GM19324 (cell line): ENCODE data around the gene ERC2.
"Not testable (repeated sequence)": the region's sequence is repeated elsewhere in the genome, so short reads cannot be mapped to it uniquely, and the experiment has no call there.

Experiments
- ATAC-seq: cut with Tn5 transposase; IDR thresholded peaks from one replicate; pipeline ENCODE4 v1.9.1; 2021; ENCODE audit warnings: mild to moderate bottlenecking, moderate library complexity; ENCODE audit not compliant: unreplicated experiment, low FRiP score

The ERC2 gene

DNA sequence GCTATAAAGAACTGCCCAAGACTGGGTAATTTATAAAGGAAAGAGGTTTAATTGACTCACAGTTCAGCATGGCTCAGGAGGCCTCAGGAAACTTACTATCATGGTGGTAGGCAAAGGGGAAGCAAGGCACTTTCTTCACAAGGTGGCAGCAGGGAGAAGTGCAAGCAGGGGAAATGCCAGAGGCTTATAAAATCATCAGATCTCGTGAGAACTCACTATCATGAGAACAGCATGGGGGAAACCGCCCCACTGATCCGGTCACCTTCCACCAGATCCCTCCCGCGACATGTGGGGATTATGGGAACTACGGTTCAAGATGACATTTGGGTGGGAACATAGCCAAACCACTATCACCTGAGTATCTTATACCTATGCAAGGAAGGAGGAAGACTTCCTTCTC, 963.2 kb downstream of the ERC2 start:
- not testable (repeated sequence) for ATAC-seq

DNA sequence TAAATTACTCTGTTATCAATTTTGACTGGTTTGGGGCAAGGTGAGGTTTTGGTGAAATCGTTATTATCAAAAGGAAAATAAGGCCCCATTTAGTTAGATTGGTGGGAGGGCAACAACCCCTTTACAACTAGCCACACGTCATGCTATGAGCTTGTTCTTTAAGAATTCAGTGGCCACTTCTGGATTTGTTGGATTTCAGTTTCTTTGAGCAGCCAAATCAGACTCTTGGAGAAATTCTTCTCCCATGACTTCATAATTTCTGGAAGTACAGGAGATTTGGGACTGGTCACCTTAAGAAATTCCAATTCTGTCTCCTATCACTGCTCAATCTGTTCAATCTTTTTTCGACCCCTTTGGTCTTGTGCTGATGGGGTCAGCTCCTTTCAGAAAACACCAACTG, 966.4 kb downstream of the ERC2 start:
- ATAC-seq = no peak

DNA sequence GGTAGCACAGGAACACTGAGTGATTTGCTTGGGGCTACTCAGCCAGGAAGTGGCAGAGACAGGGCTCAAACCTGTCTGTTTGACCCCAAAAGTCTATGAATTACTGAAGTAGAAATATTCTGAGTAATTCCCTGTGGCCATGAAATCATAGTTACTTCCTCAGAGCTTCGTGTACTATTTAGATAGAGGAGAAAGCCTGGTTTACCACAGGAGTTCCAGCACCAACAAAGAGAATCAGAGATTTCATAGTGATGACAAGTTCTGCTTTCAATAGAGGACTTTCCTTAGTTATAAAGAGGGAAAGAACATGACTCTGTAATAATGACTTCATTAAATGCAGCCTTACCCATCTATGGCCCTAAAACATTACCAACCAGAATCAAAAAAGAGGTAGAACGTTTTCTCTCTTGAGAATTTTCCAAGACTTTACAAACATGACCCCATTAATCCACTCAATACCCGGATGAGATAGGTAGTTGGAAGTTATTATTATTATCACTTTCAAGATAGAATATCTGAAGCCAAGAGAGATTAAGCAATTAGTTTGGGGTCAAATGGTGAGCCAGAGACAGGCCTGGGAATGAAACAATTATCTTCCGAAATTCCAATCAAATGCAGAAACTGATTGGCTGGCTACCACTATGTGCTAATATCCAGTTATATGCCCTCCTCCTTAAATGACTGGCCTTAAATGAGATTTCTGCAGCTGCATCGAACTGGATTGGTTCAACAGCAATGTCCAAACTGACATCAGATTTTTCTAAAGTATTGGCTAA, 967.5 kb downstream of the ERC2 start:
- ATAC-seq = no peak

DNA sequence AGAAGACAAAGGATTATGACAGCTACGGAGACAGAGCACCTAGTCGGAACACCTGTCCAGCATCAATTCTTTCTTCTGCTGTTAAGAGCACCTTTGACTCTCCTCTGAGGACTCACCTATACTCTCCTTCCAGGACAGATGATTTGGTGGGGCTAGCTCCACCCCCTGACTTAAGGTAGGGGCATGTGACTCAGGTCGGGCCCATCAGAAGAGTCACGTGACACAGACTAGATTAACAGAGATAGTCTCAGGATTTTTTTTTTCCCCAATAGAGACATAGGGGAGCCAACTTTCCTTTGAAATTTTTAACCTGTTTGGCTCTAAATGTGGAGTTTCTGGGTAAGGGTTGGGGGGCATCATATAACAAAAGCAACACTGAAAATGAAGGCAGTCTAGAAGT, 969.7 kb downstream of the ERC2 start:
- ATAC-seq = no peak

DNA sequence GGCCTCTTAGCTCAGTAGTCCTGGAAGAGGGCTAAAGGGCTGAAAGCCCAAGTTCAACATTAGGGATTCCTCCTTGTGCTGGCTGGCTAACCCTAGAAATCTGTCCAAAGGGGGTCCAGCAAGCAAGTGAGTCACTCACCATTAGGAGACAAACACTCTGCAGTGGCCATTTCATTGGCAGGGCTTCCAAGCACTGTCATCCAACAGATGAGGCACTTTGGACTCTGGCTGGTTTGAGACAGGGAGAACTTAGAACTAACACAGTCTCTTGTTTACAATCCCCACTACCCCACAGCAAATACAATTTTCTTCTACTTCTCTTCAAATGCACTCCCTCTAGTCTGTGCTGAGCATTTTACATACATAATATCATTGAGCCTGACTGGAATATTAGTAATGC, 971.0 kb downstream of the ERC2 start:
- no peak for ATAC-seq

DNA sequence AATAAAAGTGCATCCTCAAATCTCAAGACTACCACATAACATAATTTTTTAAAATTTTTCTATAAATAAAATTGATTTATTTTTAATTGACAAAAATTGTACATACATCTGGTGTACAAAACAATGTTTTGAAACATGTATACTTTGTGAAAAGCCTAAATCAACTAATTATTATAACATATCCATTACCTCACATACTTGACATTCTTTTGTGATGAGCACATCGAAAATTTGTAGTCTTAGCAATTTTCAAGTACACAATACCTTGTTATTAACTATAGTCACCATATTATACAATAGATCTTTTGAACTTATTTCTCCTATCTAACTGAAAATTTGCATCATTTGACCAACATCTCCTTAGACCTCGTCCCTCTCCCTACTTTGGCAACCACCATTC, 973.3 kb downstream of the ERC2 start:
- no peak for ATAC-seq

DNA sequence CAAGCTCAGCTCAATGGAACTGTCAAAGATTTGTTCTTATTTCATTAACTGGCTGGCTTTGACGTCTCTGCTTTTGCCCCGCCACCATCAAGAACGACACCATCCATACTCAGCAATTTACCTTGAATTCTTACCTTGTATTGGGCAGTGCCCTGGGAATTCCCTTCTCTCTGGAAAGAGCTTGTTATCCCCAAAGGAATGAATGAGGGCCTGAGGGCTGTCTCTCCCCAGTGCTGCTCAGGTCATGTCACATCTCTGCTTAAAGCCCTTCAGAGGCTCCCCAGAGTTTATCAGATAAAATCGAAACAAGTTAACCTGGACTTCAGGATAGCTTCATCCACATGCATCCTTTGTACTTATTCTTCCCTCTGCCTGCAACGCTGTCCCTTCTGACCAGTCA, 975.3 kb downstream of the ERC2 start:
- ATAC-seq = no peak

DNA sequence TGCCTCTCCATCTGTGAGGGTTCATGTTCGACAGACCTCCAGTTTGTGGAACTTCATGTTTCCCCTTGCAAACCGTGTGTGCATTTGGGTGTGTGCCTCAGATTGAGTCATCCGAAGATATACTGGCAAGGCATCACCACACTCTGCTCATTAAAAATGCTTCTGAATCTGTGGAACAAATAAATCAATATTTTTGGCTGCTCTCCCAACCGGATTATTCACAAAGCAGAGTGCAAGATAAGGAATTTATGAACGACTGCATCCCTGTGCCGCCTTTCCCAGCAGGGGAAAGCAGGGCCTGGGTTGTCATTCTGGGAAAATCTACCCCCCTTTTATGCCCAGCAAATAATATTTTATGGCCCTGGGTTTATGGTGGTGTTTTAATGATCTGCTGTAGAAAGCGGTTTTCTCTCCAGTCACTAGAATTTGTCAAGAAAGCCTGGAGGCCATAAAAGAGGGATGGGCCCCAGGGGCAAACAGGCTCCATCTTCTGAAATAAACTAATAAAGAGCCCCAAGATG, 976.9 kb downstream of the ERC2 start:
- no peak for ATAC-seq

DNA sequence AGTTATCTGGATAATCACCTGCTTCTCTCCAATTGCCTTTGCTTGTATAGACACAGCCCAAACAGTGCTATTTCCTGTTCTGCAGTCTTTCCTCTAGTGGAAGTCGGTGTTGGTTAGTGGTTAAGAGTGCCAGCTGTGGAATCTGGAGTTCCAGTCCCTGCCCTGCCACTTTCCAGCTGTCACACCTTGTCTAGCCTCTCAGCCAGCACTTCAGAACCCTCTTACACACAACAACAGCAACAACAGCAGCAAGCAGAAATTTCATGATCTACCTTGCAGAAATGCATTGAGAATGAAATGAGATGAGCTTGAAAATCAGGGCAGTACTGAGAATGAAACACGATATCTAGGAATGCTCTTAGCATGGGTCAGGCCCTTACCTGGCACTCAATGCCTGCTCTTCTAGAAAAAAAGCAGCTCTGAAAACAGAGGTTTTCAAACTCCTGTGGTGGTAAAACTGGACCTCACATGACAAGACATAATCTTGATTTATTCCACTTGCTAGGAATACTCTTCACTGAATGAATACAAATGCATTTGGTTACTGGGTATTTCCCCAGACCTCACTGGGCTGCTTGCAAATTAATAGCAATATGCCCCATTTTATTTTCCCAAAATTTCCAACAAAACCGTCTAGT, 977.9 kb downstream of the ERC2 start:
- no peak for ATAC-seq

DNA sequence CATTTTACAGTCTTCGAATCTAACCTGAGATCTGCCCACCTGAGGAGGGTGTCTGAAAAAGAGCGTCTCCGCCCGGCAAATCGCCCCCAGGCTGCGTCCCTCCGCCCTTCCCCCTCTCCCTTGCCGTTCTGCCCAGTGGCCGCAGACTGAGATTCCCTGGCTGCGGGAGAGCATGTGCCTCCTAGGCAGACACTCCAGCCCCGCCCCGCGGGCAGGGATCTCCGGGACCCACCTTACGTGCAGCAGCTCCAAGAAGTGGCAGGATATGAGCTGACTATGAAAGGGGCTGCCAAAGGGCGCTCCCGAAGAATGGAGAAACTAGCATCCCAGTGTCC, 978.5 kb downstream of the ERC2 start:
- no peak for ATAC-seq

DNA sequence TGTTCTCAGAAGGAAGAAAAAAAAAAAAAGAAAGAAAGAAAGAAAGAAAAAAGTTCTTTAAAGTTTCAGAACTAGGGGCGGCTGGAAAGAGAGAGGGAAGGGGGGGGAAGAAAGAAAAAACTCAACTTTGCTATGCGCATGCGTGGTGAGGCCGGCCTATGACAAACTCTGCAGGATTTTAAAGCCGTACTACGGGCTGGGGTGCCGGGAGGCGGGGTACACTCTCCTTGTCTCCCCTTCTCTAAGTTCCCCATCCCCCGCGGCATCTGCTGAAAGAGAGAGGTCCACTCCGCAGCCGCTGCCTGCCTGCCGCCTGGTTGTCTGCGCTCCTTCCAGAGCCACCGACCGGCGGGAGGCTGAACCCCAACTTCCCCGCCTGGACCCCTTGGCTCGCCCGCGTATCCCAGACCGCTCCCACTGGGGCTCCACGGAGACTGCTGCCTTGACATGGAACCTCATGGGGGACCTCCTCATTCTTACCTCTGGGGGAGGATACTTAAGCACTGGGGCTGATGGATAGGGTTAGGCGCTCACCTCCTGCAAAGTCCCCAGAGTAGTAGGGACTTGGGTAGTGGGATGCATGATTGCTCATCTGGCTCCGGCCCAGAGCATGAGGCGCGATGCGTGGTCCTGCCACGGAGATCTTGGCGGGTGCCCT, 979.7 kb downstream of the ERC2 start:
- ATAC-seq = no peak

DNA sequence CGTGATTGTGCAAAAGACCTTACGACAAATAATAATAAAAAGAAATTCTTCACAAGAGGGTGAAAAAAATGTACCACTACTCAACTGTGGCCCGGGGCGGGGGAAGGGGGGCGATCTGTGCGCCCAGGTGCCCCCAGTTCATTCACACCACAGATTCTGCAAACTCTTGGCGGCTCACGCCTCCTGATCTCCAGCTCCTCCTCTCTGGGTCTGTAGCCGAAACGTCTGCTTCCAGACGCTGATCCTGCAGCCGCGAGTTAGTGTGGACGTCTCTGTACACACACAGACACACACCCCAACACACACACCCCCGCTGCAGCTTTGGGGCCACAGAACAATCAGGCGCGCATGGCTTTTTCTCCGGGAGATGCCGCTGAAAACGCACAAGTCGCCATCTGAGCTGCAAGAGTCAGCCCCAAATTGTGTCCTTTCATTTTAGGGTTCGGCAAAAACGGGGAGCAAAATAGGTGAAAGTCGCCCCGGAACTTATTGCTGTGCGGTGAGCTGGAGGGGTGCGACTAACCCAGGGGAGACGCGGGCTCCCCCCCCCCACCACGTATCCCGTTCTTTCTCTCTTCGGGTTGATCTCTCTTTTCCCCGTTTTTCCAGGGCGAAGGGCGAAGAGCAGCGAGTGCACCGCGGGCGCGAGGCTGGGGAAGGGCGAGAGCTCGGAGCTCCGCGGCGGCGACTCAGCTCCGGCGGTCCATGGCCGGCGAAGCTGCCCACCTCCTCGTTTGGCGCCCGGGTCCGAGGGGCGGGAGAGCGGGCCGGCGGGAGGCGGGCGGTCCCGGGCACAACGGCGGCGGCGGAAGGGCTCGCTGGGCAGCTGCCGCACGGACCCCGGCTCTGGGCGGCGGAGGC, 980.7 kb downstream of the ERC2 start:
- ATAC-seq = no peak

DNA sequence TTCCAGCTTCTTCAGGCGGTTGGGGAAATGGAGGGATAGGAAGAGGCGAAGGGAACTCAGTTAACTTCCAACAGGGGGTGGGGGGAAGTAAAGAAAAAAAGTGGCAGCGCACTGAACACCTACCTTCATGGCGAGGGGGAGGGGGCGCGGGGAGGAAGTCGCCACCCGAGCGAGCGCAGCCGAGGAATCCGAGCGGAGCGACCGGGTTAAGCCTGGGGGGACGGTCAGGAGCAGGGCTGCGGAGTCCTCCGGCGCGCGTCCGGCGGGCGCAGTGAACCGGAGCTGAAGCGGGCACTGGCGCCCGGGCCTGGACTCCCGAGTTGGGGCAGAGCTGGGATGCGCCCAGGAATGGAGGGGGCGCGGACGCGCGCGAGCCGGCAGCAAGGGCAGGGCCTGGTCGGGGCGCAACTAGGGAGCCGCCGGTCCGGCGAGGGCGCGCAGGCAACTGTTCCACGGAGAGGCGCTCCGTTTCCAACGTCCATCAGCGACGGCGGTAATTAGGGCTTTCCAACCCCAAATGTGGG, 981.3 kb downstream of the ERC2 start, which contains the start of gene WNT5A:
Gene WNT5A, minus strand, starts transcription at position 450 of the 524 bp plus-strand sequence. Its CDS starts 321 bp downstream, at position 129.
- no peak for ATAC-seq

DNA sequence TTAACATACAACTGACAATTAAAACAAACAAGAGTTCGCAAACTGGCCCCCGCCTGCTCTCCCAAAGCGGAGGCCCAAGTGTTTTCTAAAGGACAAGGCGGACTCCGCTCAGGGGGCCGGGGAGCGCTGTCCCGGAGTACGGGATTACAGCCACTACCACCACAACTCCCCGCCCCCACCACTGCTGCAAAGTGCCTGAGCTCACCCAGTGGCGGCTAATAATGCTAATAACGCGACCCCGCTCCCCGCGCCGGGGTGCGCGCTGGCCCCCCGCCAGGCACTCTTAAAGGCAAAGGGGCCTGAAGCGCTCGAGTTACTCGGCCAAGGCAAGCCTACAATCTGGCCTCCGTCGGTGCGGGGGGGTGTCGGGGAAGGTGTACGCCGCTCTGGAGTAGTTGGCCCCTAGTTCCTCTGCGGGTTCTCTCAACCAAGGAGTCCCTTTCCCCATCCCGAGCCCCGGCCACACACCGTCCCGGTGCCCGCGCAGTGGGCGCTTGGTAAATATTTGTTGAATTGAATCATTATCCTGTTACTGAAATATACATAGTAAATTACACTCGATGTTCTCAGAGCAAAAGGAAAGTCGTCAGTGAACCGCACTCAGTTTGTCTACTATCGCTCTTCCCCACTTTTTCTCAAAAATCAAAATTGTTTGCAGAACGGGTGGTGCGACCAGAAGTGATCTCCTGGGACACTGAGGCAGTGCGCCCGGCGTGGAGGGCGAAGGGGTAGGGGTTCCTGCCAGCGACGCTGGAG, 982.0 kb downstream of the ERC2 start:
- ATAC-seq = no peak

DNA sequence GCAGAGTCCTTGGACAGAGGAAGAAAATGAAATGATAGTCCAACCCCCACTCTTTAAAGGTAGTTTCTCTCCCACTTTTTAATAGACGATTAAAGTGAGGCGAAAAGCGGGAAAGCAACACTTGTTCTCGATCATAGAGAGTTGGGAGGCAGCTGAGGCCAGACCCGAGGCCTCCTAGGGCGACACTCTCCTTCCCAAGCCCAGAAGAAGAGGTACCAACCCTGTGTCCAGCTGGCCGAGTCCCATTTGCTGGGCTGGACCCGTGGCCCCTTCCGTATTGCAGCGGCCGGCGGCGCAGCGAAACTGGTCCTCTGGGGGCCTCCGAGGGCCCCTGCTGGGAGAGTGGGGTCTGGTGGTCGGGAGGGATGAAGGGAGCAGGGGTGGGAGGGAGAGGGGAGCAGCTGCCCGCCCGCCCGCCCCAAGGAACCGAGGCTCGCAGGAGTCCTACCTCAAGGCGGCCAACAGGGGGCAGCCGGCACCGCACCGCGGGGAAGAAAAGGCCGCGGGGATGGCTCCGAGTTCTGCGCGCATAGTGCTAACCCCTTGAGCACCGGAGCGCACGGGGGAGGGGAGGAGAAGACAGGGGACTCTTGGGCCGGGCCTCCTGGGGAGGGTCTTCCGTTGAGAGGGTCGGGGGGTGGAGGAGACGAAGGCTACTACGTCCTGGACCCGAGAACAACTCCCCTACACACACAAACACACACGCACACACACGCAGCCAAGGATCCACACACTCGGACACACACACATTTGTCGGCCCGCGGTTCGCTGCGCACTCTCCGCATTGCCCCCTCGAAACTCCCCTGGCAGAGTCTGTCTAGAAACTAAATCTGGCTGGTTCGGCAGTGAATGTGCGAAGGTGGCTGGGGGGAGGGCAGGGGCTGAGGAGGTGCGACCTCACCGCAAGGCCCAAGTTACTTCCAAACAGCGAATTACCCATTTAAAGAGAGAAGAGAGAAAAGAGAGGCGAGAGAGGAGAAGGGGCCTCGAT, 983.2 kb downstream of the ERC2 start:
- peak; percentile 50 for ATAC-seq

DNA sequence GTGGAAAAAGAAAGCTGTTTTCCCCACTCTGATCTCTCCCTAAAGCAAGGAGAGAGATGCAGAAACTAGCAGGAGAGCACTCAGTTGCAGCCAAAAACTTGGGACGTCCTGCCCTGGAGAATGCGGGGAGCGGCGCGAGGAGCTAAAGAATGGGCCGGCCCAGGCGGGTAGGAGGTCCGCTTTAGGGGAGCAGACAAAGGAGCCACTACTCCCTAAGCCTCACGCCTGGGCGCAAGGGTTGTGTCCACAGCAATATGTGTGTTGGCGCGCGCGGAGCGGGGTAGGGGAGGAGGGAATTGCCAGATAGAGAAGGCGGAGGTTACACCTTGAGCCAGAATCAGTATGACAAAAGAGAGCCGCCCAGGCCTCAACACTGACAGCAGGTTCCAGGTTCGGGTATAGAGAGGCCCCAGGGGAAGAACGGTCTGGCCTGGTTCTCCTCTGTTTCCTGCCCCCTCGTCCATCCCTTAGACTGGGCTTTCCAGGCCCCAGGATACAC, 984.0 kb downstream of the ERC2 start:
- ATAC-seq = no peak

DNA sequence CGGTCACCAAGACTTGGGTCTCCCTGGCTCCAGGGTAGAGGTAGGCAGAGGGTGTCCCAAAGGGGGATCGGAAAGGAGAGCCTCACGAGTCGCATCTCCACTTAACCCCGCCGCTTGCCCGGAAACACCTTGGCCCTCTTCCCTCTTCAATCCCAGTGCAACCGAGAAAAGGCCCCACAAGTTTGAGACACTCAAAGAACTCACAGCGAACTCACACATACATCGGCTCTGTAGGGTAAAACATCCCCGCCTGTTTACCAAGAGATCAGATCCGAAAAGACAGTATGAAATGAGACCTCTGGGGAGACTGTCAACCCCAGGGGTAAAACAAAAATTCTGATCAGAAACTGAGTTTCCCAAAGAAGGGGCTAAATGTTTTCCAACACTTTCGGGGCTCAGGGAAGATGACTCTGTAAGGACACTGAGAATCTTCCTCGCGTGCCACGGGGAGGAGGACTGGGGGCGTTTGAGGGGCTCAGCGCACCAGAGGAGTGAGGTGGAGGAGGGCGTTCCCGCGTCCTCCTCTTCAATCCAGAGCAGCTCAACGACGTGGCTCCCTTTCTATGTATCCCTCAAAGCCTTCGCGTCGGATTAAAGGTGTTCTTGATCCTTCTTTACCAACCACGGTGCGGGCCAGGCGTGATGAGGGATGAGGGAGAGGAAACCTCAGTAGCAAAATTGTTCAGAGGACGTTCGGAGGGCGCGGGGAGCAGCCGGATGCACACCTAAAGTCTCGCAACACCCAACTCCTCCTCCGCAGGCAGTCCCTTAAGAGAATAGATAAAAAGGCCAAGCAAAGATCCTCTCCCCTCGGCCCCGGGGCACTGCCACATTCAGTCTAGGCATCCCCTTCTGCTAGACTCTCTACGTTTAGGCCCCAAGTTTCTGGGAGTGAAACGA, 984.8 kb downstream of the ERC2 start:
- ATAC-seq = no peak
